H1 (cell line): ENCODE results near the gene CXCL10. TPM values are rescaled to one million over a fixed set of nuclear protein-coding genes. Genes with fewer than 3 reads are reported as not detected.

Experiments used
- CTCF ChIA-PET: fragments of 300-600 bp; sonication (Branson Sonifier 250); formaldehyde crosslinking; loops from one replicate; lab custom pipeline; 2021; ENCODE audit not compliant: partially characterized antibody; lab: Charles Lee
- POLR2A ChIA-PET: fragments of 300-600 bp; sonication (Branson Sonifier 250); formaldehyde crosslinking; loops from one replicate; lab custom pipeline; 2021; ENCODE audit warnings: inconsistent platforms; ENCODE audit not compliant: partially characterized antibody; lab: Charles Lee
- DNase-seq, 2 experiments: peaks; one replicate each; pipeline versions ENCODE4 v3.0.0 to v3.0.0-alpha.2; 2010 to 2022; ENCODE audit warnings: low spot score in 2 of 2, low read depth in 1 of 2, mixed read lengths in 1 of 2
- FAIRE-seq: peaks from 2 replicates; lab custom pipeline; 2011; peaks lifted over from hg19 to GRCh38; lab: Jason Lieb, UNC
- H2AFZ ChIP-seq: 2 replicates; pipeline ENCODE4 v1.8.1; 2012; ENCODE audit warnings: low read length, inconsistent platforms
- H2AK5ac ChIP-seq: 2 replicates; pipeline ENCODE4 v1.6.1; 2013; ENCODE audit warnings: low read depth, low read length
- H2BK120ac ChIP-seq: replicated peaks from 2 replicates; pipeline ENCODE3; 2013; ENCODE audit warnings: low read depth, low read length, inconsistent platforms
- H2BK12ac ChIP-seq: 2 replicates; pipeline ENCODE4 v1.6.1; 2013; ENCODE audit warnings: low read depth, low read length
- H2BK15ac ChIP-seq: 2 replicates; pipeline ENCODE4 v1.6.1; 2013; ENCODE audit warnings: low read length
- H2BK20ac ChIP-seq: 2 replicates; pipeline ENCODE4 v1.6.1; 2013; ENCODE audit warnings: low read length
- H2BK5ac ChIP-seq: 2 replicates; pipeline ENCODE4 v1.6.1; 2013; ENCODE audit warnings: low read depth, low read length
- H3K14ac ChIP-seq: 2 replicates; pipeline ENCODE4 v1.6.1; 2013; ENCODE audit warnings: inconsistent platforms; ENCODE audit not compliant: insufficient read length
- H3K18ac ChIP-seq: 2 replicates; pipeline ENCODE4 v1.6.1; 2013; ENCODE audit warnings: low read length; ENCODE audit errors: extremely low read depth
- H3K23ac ChIP-seq: 2 replicates; pipeline ENCODE4 v1.6.1; 2013; ENCODE audit warnings: inconsistent platforms; ENCODE audit not compliant: insufficient read length
- H3K23me2 ChIP-seq: 2 replicates; pipeline ENCODE4 v1.6.1; 2013; ENCODE audit warnings: low read depth, low read length
- H3K27ac ChIP-seq: 2 replicates; pipeline ENCODE4 v1.6.1; 2011; ENCODE audit warnings: low read depth, low read length, inconsistent platforms
- H3K27me3 ChIP-seq, 4 experiments: replicated peaks in 1 of 4; 1 replicate in 1 of 4; 2 replicates in 3 of 4; pipeline versions ENCODE4 v1.6.1 to v1.8.1; 2011 to 2013; ENCODE audit warnings: low read length in 3 of 4, mild to moderate bottlenecking in 3 of 4, inconsistent platforms in 2 of 4, mixed read lengths in 2 of 4, moderate library complexity in 1 of 4; ENCODE audit not compliant: control insufficient read depth in 3 of 4, insufficient read depth in 3 of 4; ENCODE audit errors: extremely low read depth in 1 of 4
- H3K36me3 ChIP-seq, 4 experiments: 2 replicates each; pipeline versions ENCODE4 v1.6.1 to v1.8.1; 2011 to 2013; ENCODE audit warnings: mild to moderate bottlenecking in 4 of 4, low read length in 3 of 4, moderate library complexity in 2 of 4, control low read depth in 1 of 4, inconsistent platforms in 1 of 4; ENCODE audit not compliant: insufficient read depth in 4 of 4, control insufficient read depth in 2 of 4
- H3K4ac ChIP-seq: replicated peaks from 2 replicates; pipeline ENCODE3; 2013; ENCODE audit warnings: low read length, low read depth, mixed read lengths, inconsistent platforms; ENCODE audit not compliant: insufficient read length
- H3K4me1 ChIP-seq, 4 experiments: replicated peaks in 1 of 4; 1 replicate in 1 of 4; 2 replicates in 3 of 4; pipeline versions ENCODE4 v1.6.1 to v1.8.1; 2011 to 2013; ENCODE audit warnings: low read length in 3 of 4, inconsistent platforms in 2 of 4, mixed read lengths in 1 of 4; ENCODE audit not compliant: insufficient read depth in 4 of 4, control insufficient read depth in 3 of 4
- H3K4me2 ChIP-seq, 2 experiments: 2 replicates each; pipeline versions ENCODE4 v1.6.1 to v1.8.1; 2011 to 2013; ENCODE audit warnings: low read depth in 2 of 2, low read length in 2 of 2, control low read depth in 1 of 2, inconsistent platforms in 1 of 2, mild to moderate bottlenecking in 1 of 2; ENCODE audit not compliant: insufficient read depth in 1 of 2
- H3K4me3 ChIP-seq, 4 experiments: fragments of 200-600, 300-600 bp in 1 of 4; sonication (generic), shearing (Covaris generic), sonication (Bioruptor Twin) in 1 of 4; 2 replicates each; pipeline versions ENCODE4 v1.5.1 to v1.8.1; 2011 to 2016; ENCODE audit warnings: low read length in 4 of 4, low read depth in 3 of 4, control low read depth in 2 of 4, inconsistent platforms in 2 of 4, mild to moderate bottlenecking in 2 of 4, mixed read lengths in 1 of 4, moderate library complexity in 1 of 4; ENCODE audit not compliant: insufficient read depth in 2 of 4; ENCODE audit errors: extremely low read depth in 1 of 4
- H3K56ac ChIP-seq: replicated peaks from 2 replicates; pipeline ENCODE3; 2013; ENCODE audit warnings: low read depth, mild to moderate bottlenecking, mixed read lengths, low read length, inconsistent platforms; ENCODE audit not compliant: insufficient read length
- H3K79me1 ChIP-seq: 2 replicates; pipeline ENCODE4 v1.6.1; 2013; ENCODE audit warnings: low read depth, low read length, control low read depth
- H3K79me2 ChIP-seq, 2 experiments: 2 replicates each; pipeline versions ENCODE4 v1.6.1 to v1.8.1; 2012 to 2013; ENCODE audit warnings: low read length in 2 of 2, mild to moderate bottlenecking in 2 of 2, inconsistent platforms in 1 of 2; ENCODE audit not compliant: insufficient read depth in 2 of 2, control insufficient read depth in 1 of 2
- H3K9ac ChIP-seq, 4 experiments: replicated peaks in 1 of 4; 1 replicate in 1 of 4; 2 replicates in 3 of 4; pipeline versions ENCODE4 v1.6.1 to v1.8.1; 2011 to 2013; ENCODE audit warnings: low read depth in 3 of 4, low read length in 3 of 4, control low read depth in 2 of 4, mild to moderate bottlenecking in 2 of 4, moderate library complexity in 2 of 4, inconsistent platforms in 1 of 4; ENCODE audit errors: extremely low read depth in 1 of 4
- H3K9me3 ChIP-seq, 2 experiments: 2 replicates each; pipeline versions ENCODE4 v1.6.1 to v1.8.1; 2012 to 2013; ENCODE audit warnings: mild to moderate bottlenecking in 2 of 2, moderate library complexity in 2 of 2, control low read depth in 1 of 2, inconsistent platforms in 1 of 2, low read depth in 1 of 2, low read length in 1 of 2, mixed read lengths in 1 of 2; ENCODE audit not compliant: insufficient read depth in 2 of 2
- H4K20me1 ChIP-seq, 2 experiments: replicated peaks in 1 of 2; 2 replicates each; pipeline versions ENCODE3 to v1.8.1; 2011 to 2013; ENCODE audit warnings: inconsistent platforms in 2 of 2, low read length in 2 of 2, mild to moderate bottlenecking in 1 of 2; ENCODE audit not compliant: insufficient read depth in 2 of 2, control insufficient read depth in 1 of 2
- H4K5ac ChIP-seq: 2 replicates; pipeline ENCODE4 v1.6.1; 2013; ENCODE audit warnings: low read length, low read depth, mixed read lengths, inconsistent platforms; ENCODE audit not compliant: insufficient read length
- H4K8ac ChIP-seq: 2 replicates; pipeline ENCODE4 v1.8.0; 2013; ENCODE audit warnings: mild to moderate bottlenecking, moderate library complexity, low read length, inconsistent platforms; ENCODE audit not compliant: insufficient read depth; ENCODE audit errors: extremely low read depth
- H4K91ac ChIP-seq: replicated peaks from 2 replicates; pipeline ENCODE3; 2013; ENCODE audit warnings: low read length, mixed read lengths, inconsistent platforms; ENCODE audit not compliant: insufficient read length
- ASH2L ChIP-seq: fragments of 200-600, 300-600 bp; sonication (generic); IDR thresholded peaks from one replicate; pipeline ENCODE4 v1.7.1; 2017; ENCODE audit warnings: low read length
- ATF3 ChIP-seq: IDR thresholded peaks from 2 replicates; pipeline ENCODE4 v1.6.1; 2011; ENCODE audit warnings: low read depth, mild to moderate bottlenecking, low read length; ENCODE audit not compliant: insufficient read depth
- HDAC6 ChIP-seq: IDR thresholded peaks from one replicate; pipeline ENCODE4 v1.7.1; 2012; ENCODE audit warnings: low read depth, mild to moderate bottlenecking, inconsistent platforms, low read length, moderate library complexity
- JUND ChIP-seq: IDR thresholded peaks from 2 replicates; pipeline ENCODE4 v1.6.1; 2011; ENCODE audit warnings: mild to moderate bottlenecking, improper control_type of control experiment, low read length
- NANOG ChIP-seq: IDR thresholded peaks from 2 replicates; pipeline ENCODE4 v1.6.1; 2011; ENCODE audit warnings: low read length, low read depth, mild to moderate bottlenecking, inconsistent platforms; ENCODE audit not compliant: insufficient read depth, poor library complexity, severe bottlenecking
- POLR2A ChIP-seq, 2 experiments: IDR thresholded peaks; 1 replicate in 1 of 2; 2 replicates in 1 of 2; pipeline ENCODE4 v1.6.1; 2011; ENCODE audit warnings: low read depth in 2 of 2, low read length in 2 of 2, mild to moderate bottlenecking in 2 of 2; ENCODE audit errors: control extremely low read depth in 1 of 2
- RBBP5 ChIP-seq: IDR thresholded peaks from 2 replicates; pipeline ENCODE4 v1.7.1; 2012; ENCODE audit warnings: low read depth, mild to moderate bottlenecking, inconsistent platforms, low read length, moderate library complexity, borderline replicate concordance
- RXRA ChIP-seq: IDR thresholded peaks from 2 replicates; pipeline ENCODE4 v1.6.1; 2011; ENCODE audit warnings: low read depth, mild to moderate bottlenecking, low read length, moderate library complexity; ENCODE audit not compliant: insufficient read depth
- SP2 ChIP-seq: IDR thresholded peaks from 2 replicates; pipeline ENCODE4 v1.6.1; 2012; ENCODE audit warnings: mild to moderate bottlenecking, low read length, inconsistent platforms
- WGBS, 2 experiments: shearing (Covaris generic) in 1 of 2; methylation state at CpG; one replicate each; pipeline versions ENCODE4 v1.1.6 to v1.1.7; 2013 to 2015; ENCODE audit warnings: low lambda C conversion rate in 2 of 2, mixed read lengths in 2 of 2, inconsistent platforms in 1 of 2, low coverage in 1 of 2, missing lambda C conversion rate in 1 of 2; ENCODE audit not compliant: insufficient replicate concordance in 2 of 2, insufficient coverage in 1 of 2, insufficient read length in 1 of 2; ENCODE audit errors: extremely low coverage in 1 of 2, missing lambda C conversion rate in 1 of 2; 5-methylcytosine and 5-hydroxymethylcytosine counted together
- polyA plus RNA-seq, 7 experiments: library from polyadenylated mRNA; depleted of rRNA in 3 of 7; stranded (reverse) in 5 of 7; unstranded in 2 of 7; fragments of >200 nt in 5 of 7; fragments of 200-250 nt in 2 of 7; gene quantifications; 1 replicate in 5 of 7; 2 replicates in 1 of 7; 4 replicates in 1 of 7; pipeline versions ENCODE4 v1.2.1 to v1.2.3, GENCODE V29; 2011 to 2013; ENCODE audit warnings: missing spikeins in 2 of 7, mixed read lengths in 2 of 7
- total RNA-seq: library from RNA; stranded (reverse); fragmentation: NEBNext Ultra II Directional; extraction: Animal tissue kit (Norgen Biotek cat#: 25700); gene quantifications from 2 replicates; pipeline ENCODE4 v1.2.1, GENCODE V29; 2021

CXCL10 gene
- total and polyA plus RNA-seq, 2 of the 8 experiments (the other 6 are each of a cell fraction or from before 2014, with no cell fraction given) = not detected

GRCh38 chr4:75980576-75980975 lies 42.7 kb downstream of the CXCL10 start:
- Histone ChIP-seq H4K8ac (no peak overlapping the region), H2BK15ac (no peak overlapping the region), H3K9ac (no peak overlapping the region), H3K79me2 (peaks cover 8 to 31% of the 10 kb centered on the region in 2 experiments; a peak in 3 of 4 replicates), H4K5ac (no peak overlapping the region), H4K20me1 (peaks cover 3 to 9% of the 10 kb centered on the region in 2 experiments), H2AFZ (no peak overlapping the region), H3K9me3 (peaks cover 0 to 9% of the 10 kb centered on the region in 2 experiments; a peak in 2 of 4 replicates), H3K4me1 (no peaks in the 10 kb centered on the region), H3K27ac (no peak overlapping the region), H3K4ac (no peak overlapping the region), H3K4me2 (no peak overlapping the region), H2BK120ac (no peak overlapping the region), H2BK12ac (no peak overlapping the region), H2AK5ac (no peak overlapping the region), H2BK5ac (no peak overlapping the region), H3K14ac (no peak overlapping the region), H3K36me3 (peaks cover 16 to 59% (median 43%) of the 10 kb centered on the region in 4 experiments), H3K23me2 (no peaks in the 10 kb centered on the region; the same call in 1 of the 2 replicates), H3K79me1 (peaks cover 5% of the 10 kb centered on the region), H4K91ac (no peak overlapping the region), H2BK20ac (no peak overlapping the region), H3K23ac (no peak overlapping the region), H3K27me3 (no peaks in the 10 kb centered on the region), H3K56ac (no peak overlapping the region), H3K18ac (no peak overlapping the region), H3K4me3 (no peak overlapping the region)
- WGBS, 2 experiments = 98% methylated on average over 4 of the region's 4 CpGs; no CpG with 5 or more reads in 1 of the 2 experiments
- CTCF ChIA-PET = interaction anchor here (1.5 kb wide), 1 partner anchor 14 kb away, joined by 4 read pairs; no protein-coding TSS in a partner anchor
- FAIRE-seq (no peak), DNase-seq (no peak)
- POLR2A ChIA-PET = no interaction called here
- TF ChIP-seq RBBP5 = no peak
- no peak for TF ChIP-seq ATF3
- no peak for TF ChIP-seq ASH2L
- TF ChIP-seq JUND = no peak
- no peak for TF ChIP-seq SP2
- TF ChIP-seq NANOG = no peak
- TF ChIP-seq POLR2A (IDR thresholded peaks at IDR 0.05; ENCODE audit: control extremely low read depth in 1 of 2, low read depth in 2 of 2, low read length in 2 of 2) = no peak
- no peak for TF ChIP-seq RXRA
- TF ChIP-seq HDAC6 = no peak
